ENCODE measurements around the gene APP.

DNA sequence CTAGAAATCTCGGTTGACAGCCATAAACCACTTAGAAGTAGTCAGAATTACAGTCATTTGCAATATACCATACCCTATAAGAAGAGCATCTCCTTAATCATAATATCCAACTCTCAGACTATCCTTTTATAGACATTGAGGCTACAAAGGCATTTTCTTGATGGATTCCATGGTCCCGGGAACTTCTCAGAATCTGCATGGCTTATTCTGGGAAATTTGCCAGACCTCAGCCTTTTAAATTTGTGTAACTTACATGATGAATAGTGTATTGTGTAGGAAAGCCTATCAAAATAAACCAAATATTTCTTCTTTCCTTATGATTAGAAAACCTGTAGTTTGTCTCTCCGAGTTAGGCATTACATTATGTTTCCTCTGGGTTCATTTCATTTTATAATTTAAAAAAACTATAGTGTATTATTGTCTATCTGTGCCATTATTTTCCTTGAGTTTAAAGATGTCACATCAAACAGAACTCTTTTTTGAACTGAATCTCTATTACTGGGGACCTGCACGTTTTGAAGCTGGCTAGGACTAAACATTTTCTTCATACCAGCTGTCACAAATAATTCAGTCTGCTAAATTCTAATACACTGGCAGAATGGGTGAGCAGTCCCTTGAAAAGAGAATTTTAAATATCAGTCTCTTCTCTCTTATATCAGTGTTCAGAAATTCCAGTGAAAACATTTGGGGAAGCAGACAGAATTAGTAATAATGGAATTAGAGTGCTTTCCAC, 332.9 kb downstream of the APP start:
- no peak for TF ChIP-seq POLR2A (IDR thresholded peaks at IDR 0.05)
- TF ChIP-seq, protein P1, sequence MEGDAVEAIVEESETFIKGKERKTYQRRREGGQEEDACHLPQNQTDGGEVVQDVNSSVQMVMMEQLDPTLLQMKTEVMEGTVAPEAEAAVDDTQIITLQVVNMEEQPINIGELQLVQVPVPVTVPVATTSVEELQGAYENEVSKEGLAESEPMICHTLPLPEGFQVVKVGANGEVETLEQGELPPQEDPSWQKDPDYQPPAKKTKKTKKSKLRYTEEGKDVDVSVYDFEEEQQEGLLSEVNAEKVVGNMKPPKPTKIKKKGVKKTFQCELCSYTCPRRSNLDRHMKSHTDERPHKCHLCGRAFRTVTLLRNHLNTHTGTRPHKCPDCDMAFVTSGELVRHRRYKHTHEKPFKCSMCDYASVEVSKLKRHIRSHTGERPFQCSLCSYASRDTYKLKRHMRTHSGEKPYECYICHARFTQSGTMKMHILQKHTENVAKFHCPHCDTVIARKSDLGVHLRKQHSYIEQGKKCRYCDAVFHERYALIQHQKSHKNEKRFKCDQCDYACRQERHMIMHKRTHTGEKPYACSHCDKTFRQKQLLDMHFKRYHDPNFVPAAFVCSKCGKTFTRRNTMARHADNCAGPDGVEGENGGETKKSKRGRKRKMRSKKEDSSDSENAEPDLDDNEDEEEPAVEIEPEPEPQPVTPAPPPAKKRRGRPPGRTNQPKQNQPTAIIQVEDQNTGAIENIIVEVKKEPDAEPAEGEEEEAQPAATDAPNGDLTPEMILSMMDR (IDR thresholded peaks at IDR 0.05): no peak
- TF ChIP-seq POLR2AphosphoS5 (IDR thresholded peaks at IDR 0.05): no peak
